ENCODE results near the gene PIK3R6. TPM values are rescaled to one million over a fixed set of nuclear protein-coding genes. Genes with fewer than 3 reads are reported as not detected.
A peak's percentile ranks its signal among the peaks of the same experiment; 100 is the strongest.

The PIK3R6 gene
- total RNA-seq, 6 experiments from 2014 or later: 0.18 to 0.62 (median 0.25) TPM; not detected in 1

- Histone ChIP-seq H3K27ac (no peak overlapping the region), H3K27me3 (no peaks in the 10 kb centered on the region), H3K36me3 (no peaks in the 10 kb centered on the region), H3K4me3 (no peak overlapping the region), H3K4me1 (no peaks in the 10 kb centered on the region), H3K9me3 (no peaks in the 10 kb centered on the region)
- DNase-seq (no peak), ATAC-seq (peak in 3 of 4 donors; percentile 43 to 62 (median 50))
- no peak for TF ChIP-seq CTCF (IDR thresholded peaks at IDR 0.05)
- no peak for TF ChIP-seq POLR2A (IDR thresholded peaks at IDR 0.05)
- intact Hi-C loops (cut with DNase I): no loop called here
- WGBS (ENCODE audit: insufficient coverage, low coverage, low lambda C conversion rate, missing lambda C conversion rate): 44% methylated on average over 8 of the region's 8 CpGs
Measured at GRCh38 chr17:8909586-8910270, 42.3 kb upstream of the PIK3R6 start.

GRCh38 chr17:8905331-8905730 is 37.9 kb upstream of the PIK3R6 start:
- DNase-seq: no peak
- Histone ChIP-seq H3K4me1 (no peaks in the 10 kb centered on the region), H3K27me3 (no peaks in the 10 kb centered on the region), H3K27ac (no peak overlapping the region), H3K36me3 (no peaks in the 10 kb centered on the region), H3K4me3 (no peak overlapping the region), H3K9me3 (no peaks in the 10 kb centered on the region)
- no peak for ATAC-seq
- intact Hi-C loops (cut with DNase I): no loop called here
- TF ChIP-seq POLR2A (IDR thresholded peaks at IDR 0.05): no peak
- no peak for TF ChIP-seq CTCF (IDR thresholded peaks at IDR 0.05)
- WGBS (ENCODE audit: insufficient coverage, low coverage, low lambda C conversion rate, missing lambda C conversion rate): 51% methylated on average over 4 of the region's 7 CpGs

- Histone ChIP-seq H3K4me1 (no peaks in the 10 kb centered on the region), H3K9me3 (no peaks in the 10 kb centered on the region), H3K27ac (no peak overlapping the region), H3K27me3 (no peaks in the 10 kb centered on the region), H3K36me3 (no peaks in the 10 kb centered on the region), H3K4me3 (no peak overlapping the region)
- intact Hi-C loops (cut with DNase I): no loop called here
- TF ChIP-seq CTCF (IDR thresholded peaks at IDR 0.05): no peak
- TF ChIP-seq POLR2A (IDR thresholded peaks at IDR 0.05): no peak
- WGBS (ENCODE audit: insufficient coverage, low coverage, low lambda C conversion rate, missing lambda C conversion rate): no CpG with 5 or more reads among the region's 5 CpGs
- no peak for DNase-seq
- ATAC-seq: no peak
Measured at GRCh38 chr17:8904686-8905085, 37.2 kb upstream of the PIK3R6 start.

- H3K27me3 ChIP-seq: no peaks in the 10 kb centered on the region
- H3K9me3 ChIP-seq: no peaks in the 10 kb centered on the region
- intact Hi-C loops (cut with DNase I): no loop called here
- 44% methylated on average over 2 of the region's 2 CpGs for WGBS (ENCODE audit: insufficient coverage, low coverage, low lambda C conversion rate, missing lambda C conversion rate)
- ATAC-seq (no peak), DNase-seq (no peak)
- TF ChIP-seq CTCF (IDR thresholded peaks at IDR 0.05): no peak
- no peak overlapping the region for H3K27ac ChIP-seq
- H3K36me3 ChIP-seq: no peaks in the 10 kb centered on the region
- H3K4me3 ChIP-seq: no peak overlapping the region
- no peaks in the 10 kb centered on the region for H3K4me1 ChIP-seq
Measured at GRCh38 chr17:8904201-8904600, 36.7 kb upstream of the PIK3R6 start.
